ENCODE results near the gene STXBP5.

- no peak for TF ChIP-seq CTCF (IDR thresholded peaks at IDR 0.05)
- TF ChIP-seq EZH2 (IDR thresholded peaks at IDR 0.05; ENCODE audit: borderline replicate concordance, insufficient read depth, low read depth, low read length, poor library complexity, severe bottlenecking) = no peak
Observed at GRCh38 chr6:147176795-147177194, 27.4 kb upstream of the STXBP5 start.
